ENCODE data around the gene STRADA. TPM values are rescaled to one million over a fixed set of nuclear protein-coding genes. Genes with fewer than 3 reads are reported as not detected.

STRADA gene
- polyA plus RNA-seq, 3 donors, result 12.5 to 51.9 (median 19.8) TPM

DNA sequence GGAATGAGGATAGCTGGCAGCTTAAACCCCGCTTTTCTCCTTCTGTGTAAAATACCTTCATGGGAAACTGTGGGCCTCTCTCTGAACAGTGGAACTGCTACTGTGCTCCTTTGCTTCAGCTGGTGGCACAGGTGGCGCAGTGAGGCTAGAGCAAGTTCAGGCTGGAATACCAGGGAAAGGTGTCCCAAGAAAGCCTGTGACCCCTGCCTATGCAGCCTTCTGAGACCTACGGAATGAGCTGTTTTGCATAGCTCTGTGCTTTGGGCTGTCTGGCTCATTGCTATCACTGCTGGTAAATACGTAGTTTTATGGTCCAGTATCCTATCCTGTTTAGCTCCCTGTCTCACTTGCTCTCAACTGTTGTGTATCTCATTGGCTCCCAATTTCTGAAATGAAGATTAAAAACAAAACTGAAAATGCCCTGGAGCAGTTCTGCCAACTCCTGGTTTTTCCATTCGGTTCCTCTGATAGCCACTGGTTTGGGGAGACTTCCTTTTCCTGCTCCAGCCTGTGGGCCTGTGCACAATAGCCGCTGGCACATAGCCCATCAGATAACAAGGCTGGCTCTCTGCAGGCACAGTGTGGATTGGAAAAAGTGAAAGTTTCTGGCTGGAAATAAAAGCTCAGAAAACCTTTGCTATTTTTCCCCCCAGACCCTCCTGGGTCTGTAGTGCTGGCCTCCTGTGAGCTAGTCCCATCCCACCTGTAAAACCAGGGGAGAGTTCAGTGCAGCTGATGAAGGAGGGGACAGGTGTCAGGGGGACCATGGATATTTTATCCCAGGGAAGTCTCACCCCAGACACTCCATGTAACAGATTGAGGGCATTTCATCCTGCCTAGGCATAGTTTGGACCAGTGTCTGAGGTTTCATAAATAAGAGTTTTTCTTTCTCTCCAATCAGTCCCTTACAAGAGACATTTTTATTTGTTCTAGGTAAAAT is 65.7 kb downstream of the STRADA start:
- H3K27ac ChIP-seq (ENCODE audit: low read depth in 1 of 2, low read length in 2 of 2), result peak overlapping the region in 1 of 2 donors; percentile 56
- H3K4me3 ChIP-seq (replicated peaks in 1 of 3; ENCODE audit: low read depth in 2 of 3, low read length in 3 of 3), result no peak overlapping the region
- H3K36me3 ChIP-seq (replicated peaks in 1 of 2; ENCODE audit: control insufficient read depth in 1 of 2, insufficient read depth in 2 of 2, low read length in 2 of 2), result peaks cover 85 to 100% of the 10 kb centered on the region in 2 donors
- no peaks in the 10 kb centered on the region for H3K27me3 ChIP-seq (ENCODE audit: control insufficient read depth in 2 of 2, insufficient read depth in 2 of 2, low read length in 2 of 2)
- peaks cover 23% of the 10 kb centered on the region for H3K4me1 Mint-ChIP-seq
- H3K4me1 ChIP-seq (ENCODE audit: control insufficient read depth in 1 of 2, insufficient read depth in 2 of 2, low read length in 2 of 2), result peaks cover 15 to 21% of the 10 kb centered on the region in 2 donors
- H3K36me3 Mint-ChIP-seq, result peaks cover 83 to 99% of the 10 kb centered on the region in 2 donors
- intact Hi-C loops (cut with micrococcal nuclease), result no loop called here
- no peaks in the 10 kb centered on the region for H3K9me3 ChIP-seq (replicated peaks in 1 of 2; ENCODE audit: control insufficient read depth in 1 of 2, insufficient read depth in 1 of 2, low read length in 2 of 2)
- no peak overlapping the region for H3K4me2 ChIP-seq (replicated peaks; ENCODE audit: extremely low read depth, low read length, poor library complexity, severe bottlenecking)
- H2AFZ ChIP-seq (ENCODE audit: insufficient read depth, low read depth, low read length, poor library complexity, severe bottlenecking), result no peak overlapping the region
- H4K20me1 ChIP-seq (ENCODE audit: insufficient read depth, low read length), result peaks cover 100% of the 10 kb centered on the region
- H3K9ac ChIP-seq (ENCODE audit: insufficient read depth, low read length, poor library complexity, severe bottlenecking), result no peak overlapping the region
- TF ChIP-seq, protein P1, sequence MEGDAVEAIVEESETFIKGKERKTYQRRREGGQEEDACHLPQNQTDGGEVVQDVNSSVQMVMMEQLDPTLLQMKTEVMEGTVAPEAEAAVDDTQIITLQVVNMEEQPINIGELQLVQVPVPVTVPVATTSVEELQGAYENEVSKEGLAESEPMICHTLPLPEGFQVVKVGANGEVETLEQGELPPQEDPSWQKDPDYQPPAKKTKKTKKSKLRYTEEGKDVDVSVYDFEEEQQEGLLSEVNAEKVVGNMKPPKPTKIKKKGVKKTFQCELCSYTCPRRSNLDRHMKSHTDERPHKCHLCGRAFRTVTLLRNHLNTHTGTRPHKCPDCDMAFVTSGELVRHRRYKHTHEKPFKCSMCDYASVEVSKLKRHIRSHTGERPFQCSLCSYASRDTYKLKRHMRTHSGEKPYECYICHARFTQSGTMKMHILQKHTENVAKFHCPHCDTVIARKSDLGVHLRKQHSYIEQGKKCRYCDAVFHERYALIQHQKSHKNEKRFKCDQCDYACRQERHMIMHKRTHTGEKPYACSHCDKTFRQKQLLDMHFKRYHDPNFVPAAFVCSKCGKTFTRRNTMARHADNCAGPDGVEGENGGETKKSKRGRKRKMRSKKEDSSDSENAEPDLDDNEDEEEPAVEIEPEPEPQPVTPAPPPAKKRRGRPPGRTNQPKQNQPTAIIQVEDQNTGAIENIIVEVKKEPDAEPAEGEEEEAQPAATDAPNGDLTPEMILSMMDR (IDR thresholded peaks at IDR 0.05), result no peak
- DNase-seq, result no peak
- no peak overlapping the region for H3K4me3 Mint-ChIP-seq
- H3K27ac Mint-ChIP-seq, result peak overlapping the region; percentile 6 to 88 (median 51)
- peaks cover 0 to 2% (median 0%) of the 10 kb centered on the region in 3 donors for H3K27me3 Mint-ChIP-seq (ENCODE audit: low read depth in 3 of 3)
- 54% methylated on average over 6 of the region's 6 CpGs for WGBS (ENCODE audit: insufficient coverage)
- H3K79me2 ChIP-seq (ENCODE audit: insufficient read depth, low read length), result peaks cover 55% of the 10 kb centered on the region
- peaks cover 0 to 4% (median 0%) of the 10 kb centered on the region in 7 donors for H3K9me3 Mint-ChIP-seq

DNA sequence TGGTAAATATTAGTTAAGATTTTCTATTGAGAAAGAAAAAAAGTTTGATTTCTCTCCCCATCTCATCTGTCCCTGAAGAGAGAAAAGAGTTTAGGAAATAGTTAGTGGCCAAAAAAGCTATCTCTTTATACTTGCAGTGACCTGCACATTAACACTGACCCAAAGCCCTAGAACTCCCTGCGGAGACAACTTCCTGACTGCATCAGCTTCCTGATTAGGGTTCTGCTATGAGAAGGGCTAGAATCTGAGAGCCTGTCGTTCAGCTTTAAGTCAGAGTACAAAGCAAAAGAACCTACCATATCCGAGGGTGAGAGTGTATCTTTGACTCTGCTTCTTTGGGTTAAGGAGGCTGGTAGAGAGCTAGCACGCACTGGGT is 66.4 kb downstream of the STRADA start:
- intact Hi-C loops (cut with micrococcal nuclease), result no loop called here
- H3K36me3 Mint-ChIP-seq, result peaks cover 83 to 99% of the 10 kb centered on the region in 2 donors
- peak overlapping the region in 1 of 2 donors; percentile 56 for H3K27ac ChIP-seq (ENCODE audit: low read depth in 1 of 2, low read length in 2 of 2)

More for the DNA sequence above, 66.4 kb downstream of the STRADA start:
- WGBS (ENCODE audit: insufficient coverage), result 20% methylated on average over 1 of the region's 4 CpGs
- peaks cover 23% of the 10 kb centered on the region for H3K4me1 Mint-ChIP-seq
- peaks cover 100% of the 10 kb centered on the region for H4K20me1 ChIP-seq (ENCODE audit: insufficient read depth, low read length)
- H3K9ac ChIP-seq (ENCODE audit: insufficient read depth, low read length, poor library complexity, severe bottlenecking), result no peak overlapping the region
- H3K79me2 ChIP-seq (ENCODE audit: insufficient read depth, low read length), result peaks cover 59% of the 10 kb centered on the region
- H2AFZ ChIP-seq (ENCODE audit: insufficient read depth, low read depth, low read length, poor library complexity, severe bottlenecking), result no peak overlapping the region
- H3K9me3 Mint-ChIP-seq, result peaks cover 0 to 4% (median 0%) of the 10 kb centered on the region in 7 donors
- H3K9me3 ChIP-seq (replicated peaks in 1 of 2; ENCODE audit: control insufficient read depth in 1 of 2, insufficient read depth in 1 of 2, low read length in 2 of 2), result no peaks in the 10 kb centered on the region
- H3K36me3 ChIP-seq (replicated peaks in 1 of 2; ENCODE audit: control insufficient read depth in 1 of 2, insufficient read depth in 2 of 2, low read length in 2 of 2), result peaks cover 85 to 100% of the 10 kb centered on the region in 2 donors
- DNase-seq, result no peak
- H3K27me3 ChIP-seq (ENCODE audit: control insufficient read depth in 2 of 2, insufficient read depth in 2 of 2, low read length in 2 of 2), result no peaks in the 10 kb centered on the region
- TF ChIP-seq, protein P1 (IDR thresholded peaks at IDR 0.05), result no peak
- H3K4me2 ChIP-seq (replicated peaks; ENCODE audit: extremely low read depth, low read length, poor library complexity, severe bottlenecking), result no peak overlapping the region
- H3K4me1 ChIP-seq (ENCODE audit: control insufficient read depth in 1 of 2, insufficient read depth in 2 of 2, low read length in 2 of 2), result peaks cover 15 to 21% of the 10 kb centered on the region in 2 donors
- peak overlapping the region in 6 of 7 donors; percentile 12 to 88 (median 52) for H3K27ac Mint-ChIP-seq
- no peak overlapping the region for H3K4me3 ChIP-seq (replicated peaks in 1 of 3; ENCODE audit: low read depth in 2 of 3, low read length in 3 of 3)
- peak overlapping the region in 1 of 2 donors; percentile 11 for H3K4me3 Mint-ChIP-seq
- peaks cover 0 to 2% (median 0%) of the 10 kb centered on the region in 3 donors for H3K27me3 Mint-ChIP-seq (ENCODE audit: low read depth in 3 of 3)
